NCI-H2196 (cell line): ENCODE measurements around the gene TRIM2.

Experiments
- DNase-seq: peaks from one replicate; lab custom pipeline; 2025; ENCODE audit not compliant: unreplicated experiment; lab: John Stamatoyannopoulos, UW

Gene TRIM2

GRCh38 chr4:153221783-153222706 is 17.8 kb downstream of the TRIM2 start:
- DNase-seq: peak; percentile 29

- peak; percentile 27 for DNase-seq
These were observed 18.6 kb downstream of the TRIM2 start for GRCh38 chr4:153222707-153223426.

GRCh38 chr4:153223427-153223801 is 19.2 kb downstream of the TRIM2 start:
- DNase-seq: no peak

- peak; percentile 32 for DNase-seq
These were observed 19.7 kb downstream of the TRIM2 start for GRCh38 chr4:153223930-153224329.

- DNase-seq: no peak
These were observed 20.2 kb downstream of the TRIM2 start for GRCh38 chr4:153224474-153224873.

GRCh38 chr4:153227469-153228075 is 23.3 kb downstream of the TRIM2 start:
- no peak for DNase-seq

GRCh38 chr4:153228512-153229140 is 24.4 kb downstream of the TRIM2 start:
- DNase-seq: no peak

- no peak for DNase-seq
These were observed 25.3 kb downstream of the TRIM2 start for GRCh38 chr4:153229545-153229944.

GRCh38 chr4:153232768-153233167 is 28.5 kb downstream of the TRIM2 start:
- peak; percentile 0 for DNase-seq

- peak; percentile 2 for DNase-seq
These were observed 29.6 kb downstream of the TRIM2 start for GRCh38 chr4:153233761-153234371.

- no peak for DNase-seq
These were observed 30.6 kb downstream of the TRIM2 start for GRCh38 chr4:153234885-153235284.

GRCh38 chr4:153238135-153238919 is 34.1 kb downstream of the TRIM2 start:
- no peak for DNase-seq

- DNase-seq: no peak
These were observed 35.2 kb downstream of the TRIM2 start for GRCh38 chr4:153239409-153239808.

- no peak for DNase-seq
These were observed 37.1 kb downstream of the TRIM2 start for GRCh38 chr4:153241295-153241694.

- DNase-seq: no peak
These were observed 38.0 kb downstream of the TRIM2 start for GRCh38 chr4:153241970-153242838.

GRCh38 chr4:153242839-153243324 is 38.6 kb downstream of the TRIM2 start:
- DNase-seq: peak; percentile 1

GRCh38 chr4:153243468-153243867 is 39.2 kb downstream of the TRIM2 start:
- DNase-seq: no peak

GRCh38 chr4:153244969-153245368 is 40.7 kb downstream of the TRIM2 start:
- DNase-seq: no peak

- DNase-seq: no peak
These were observed 41.5 kb downstream of the TRIM2 start for GRCh38 chr4:153245775-153246174.
